Right lobe of liver (tissue), 6 donors: ENCODE data around the gene GATA2. TPM values are rescaled to one million over a fixed set of nuclear protein-coding genes. Genes with fewer than 3 reads are reported as not detected.

Experiments used
- ATAC-seq, 4 donors: fragments of 200-7000 bp; cut with Tn5 transposase; one replicate each; pipeline ENCODE4 v1.9.1; 2020; ENCODE audit warnings: mild to moderate bottlenecking in 4 of 4, moderate library complexity in 4 of 4
- DNase-seq, 3 donors: peaks; one replicate each; pipeline ENCODE4 v3.0.0-alpha.2; 2020
- H3K27ac ChIP-seq, 3 donors: fragments of 200-600 bp; one replicate each; pipeline ENCODE4 v1.8.0; 2022
- H3K27me3 ChIP-seq, 2 donors: fragments of 200-600 bp; one replicate each; pipeline ENCODE4 v1.8.0; 2022
- H3K36me3 ChIP-seq, 4 donors: fragments of 200-600 bp; sonication (generic) in 1 of 4; one replicate each; pipeline versions ENCODE4 v1.5.1 to v1.8.0; 2017 to 2022; ENCODE audit warnings: control low read depth in 1 of 4
- H3K4me1 ChIP-seq, 4 donors: fragments of 200-600 bp; sonication (generic) in 1 of 4; one replicate each; pipeline versions ENCODE4 v1.5.1 to v1.8.0; 2017 to 2022; ENCODE audit warnings: control low read depth in 1 of 4
- H3K4me3 ChIP-seq, 3 donors: fragments of 200-600 bp; one replicate each; pipeline ENCODE4 v1.8.0; 2022
- H3K9me3 ChIP-seq, 4 donors: fragments of 200-600 bp; sonication (generic) in 1 of 4; one replicate each; pipeline versions ENCODE4 v1.5.1 to v1.8.0; 2017 to 2022; ENCODE audit warnings: control low read depth in 1 of 4
- CTCF ChIP-seq, 4 donors: fragments of 200-600 bp in 3 of 4; fragments of 450-650 bp in 1 of 4; IDR thresholded peaks; one replicate each; pipeline versions ENCODE4 v1.5.1 to v1.8.0; 2016 to 2022; ENCODE audit warnings: antibody characterized with exemption in 4 of 4, mild to moderate bottlenecking in 2 of 4
- POLR2A ChIP-seq: fragments of 450-650 bp; IDR thresholded peaks from one replicate; pipeline ENCODE4 v1.6.1; 2017; ENCODE audit warnings: antibody characterized with exemption, mild to moderate bottlenecking
- WGBS: methylation state at CpG from one replicate; pipeline ENCODE4 v1.1.6; 2018; ENCODE audit warnings: low coverage, low lambda C conversion rate; ENCODE audit not compliant: insufficient coverage; ENCODE audit errors: missing lambda C conversion rate; 5-methylcytosine and 5-hydroxymethylcytosine counted together
- intact Hi-C, 2 donors: fragments of 100-400 bp; cut with DNase I; formaldehyde crosslinking; loops; one replicate each; pipeline versions ENCODE4 v1.11.2 to v1.14.1; 2022
- long read RNA-seq: library from polyadenylated mRNA; unstranded; transcript quantifications from one replicate; pipeline ENCODE4 v2.0.0, GENCODE V29; 2019
- total RNA-seq, 6 experiments: library from RNA; depleted of rRNA in 2 of 6; stranded (reverse); fragments of >200 nt in 2 of 6; fragmentation: NEBNext Ultra II Directional in 3 of 6; extraction: Animal tissue kit (Norgen Biotek cat#: 25700) in 3 of 6; gene quantifications; one replicate each; pipeline versions ENCODE4 v1.1.0 to v1.2.4, GENCODE V29; 2016 to 2023
- donor health status: DM: no; HTN: yes; CAD: no.
- donor health status: DM: no; HTN: no; CAD: no.
- donor health status: DM: no; HTN: no; CAD: no.
- donor health status: DM: no; HTN: yes; CAD: no.
- donor health status: DM: no; HTN: yes; CAD: no.

Gene GATA2
- 1 to 10 TPM in 2 of 6 experiments, under 1 TPM in 4; 0.60 to 1.3 (median 0.76) TPM for total RNA-seq
- long read RNA-seq: 0 reads

DNA sequence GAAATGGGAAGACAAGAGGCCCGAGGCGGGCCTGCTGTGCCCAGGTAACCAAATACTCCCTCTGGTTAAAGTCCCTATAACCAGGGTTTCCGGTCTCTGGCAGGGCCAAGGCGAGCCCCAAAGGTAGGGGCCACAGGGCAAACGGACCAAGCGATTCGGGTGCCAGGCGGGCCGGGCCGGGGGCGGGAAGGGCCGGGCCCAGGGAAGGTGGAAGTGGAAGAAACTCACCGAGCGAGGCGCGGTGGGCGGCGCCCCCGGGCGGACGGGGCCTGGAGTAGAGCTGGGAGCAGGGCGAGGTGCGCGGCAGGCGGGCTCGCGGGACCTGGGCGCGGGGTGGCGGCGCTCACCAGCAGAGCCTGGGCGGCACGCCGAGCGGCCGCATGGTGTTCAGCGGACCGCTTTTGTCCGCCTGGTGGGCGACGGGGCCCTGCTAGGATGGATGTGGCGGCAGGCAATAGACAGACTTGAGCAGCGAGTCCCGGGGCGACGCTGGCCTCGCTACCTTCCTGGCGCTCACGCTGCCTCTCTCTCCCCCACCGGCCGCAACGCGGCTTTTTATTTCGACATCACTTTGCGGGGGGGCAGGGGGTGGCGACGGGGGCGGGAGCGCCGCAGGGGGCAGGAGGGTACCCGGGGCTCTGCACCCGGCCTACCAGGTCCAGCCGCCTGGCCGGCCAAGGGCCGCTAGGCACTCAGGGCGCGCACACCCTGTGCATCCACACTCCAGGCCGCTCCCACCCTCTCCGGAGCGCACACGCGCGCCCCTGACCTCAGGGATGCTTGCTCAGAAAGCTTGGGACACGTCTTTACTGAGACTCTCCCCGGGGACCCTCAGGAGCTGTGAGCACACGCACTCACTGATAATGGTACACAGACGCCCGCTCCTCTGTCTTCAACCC, at the start of gene GATA2:
Gene GATA2 (minus strand): TSS at position 531 of the 899 bp plus-strand sequence. CDS start 6,170 bp downstream, outside the sequence.
- peaks cover 25 to 67% of the 10 kb centered on the region in 2 donors for H3K27me3 ChIP-seq
- intact Hi-C loops: loop anchor here in 1 of 2 donors (10.0 kb wide), 1 partner anchor 418 kb away; no protein-coding TSS in a partner anchor

GRCh38 chr3:128541246-128541645, 48.2 kb upstream of the GATA2 start:
- no peaks in the 10 kb centered on the region for H3K27me3 ChIP-seq
- no peaks in the 10 kb centered on the region for H3K36me3 ChIP-seq
- intact Hi-C loops: no loop called here
- no peak for ATAC-seq
- H3K4me3 ChIP-seq: no peak overlapping the region
- DNase-seq: no peak
- TF ChIP-seq CTCF (IDR thresholded peaks at IDR 0.05) (no peak), POLR2A (no peak)
- no peak overlapping the region for H3K27ac ChIP-seq
- no peaks in the 10 kb centered on the region for H3K4me1 ChIP-seq
- 57% methylated on average over 2 of the region's 2 CpGs for WGBS
- H3K9me3 ChIP-seq: no peaks in the 10 kb centered on the region

More for the DNA sequence above, at the start of gene GATA2:
- peaks cover 2 to 50% (median 7%) of the 10 kb centered on the region in 4 donors for H3K4me1 ChIP-seq
- no peaks in the 10 kb centered on the region for H3K9me3 ChIP-seq
- no peak within 1 kb of the TSS for H3K4me3 ChIP-seq
- peak in 1 of 3 donors; percentile 38 for DNase-seq
- no peak for ATAC-seq
- TF ChIP-seq POLR2A: no peak
- TF ChIP-seq CTCF (IDR thresholded peaks at IDR 0.05): no peak
- WGBS: 9% methylated on average over 25 of the region's 78 CpGs
- no peak within 1 kb of the TSS for H3K27ac ChIP-seq
- no peaks in the 10 kb centered on the region for H3K36me3 ChIP-seq

GRCh38 chr3:128539376-128539775, 46.4 kb upstream of the GATA2 start:
- intact Hi-C loops: no loop called here
- 73% methylated on average over 3 of the region's 3 CpGs for WGBS
- H3K27ac ChIP-seq: no peak overlapping the region
- TF ChIP-seq POLR2A: no peak
- TF ChIP-seq CTCF (IDR thresholded peaks at IDR 0.05): no peak
- no peaks in the 10 kb centered on the region for H3K9me3 ChIP-seq
- ATAC-seq (no peak), DNase-seq (no peak)
- no peaks in the 10 kb centered on the region for H3K27me3 ChIP-seq
- H3K4me1 ChIP-seq: no peaks in the 10 kb centered on the region
- no peaks in the 10 kb centered on the region for H3K36me3 ChIP-seq
- H3K4me3 ChIP-seq: no peak overlapping the region

DNA sequence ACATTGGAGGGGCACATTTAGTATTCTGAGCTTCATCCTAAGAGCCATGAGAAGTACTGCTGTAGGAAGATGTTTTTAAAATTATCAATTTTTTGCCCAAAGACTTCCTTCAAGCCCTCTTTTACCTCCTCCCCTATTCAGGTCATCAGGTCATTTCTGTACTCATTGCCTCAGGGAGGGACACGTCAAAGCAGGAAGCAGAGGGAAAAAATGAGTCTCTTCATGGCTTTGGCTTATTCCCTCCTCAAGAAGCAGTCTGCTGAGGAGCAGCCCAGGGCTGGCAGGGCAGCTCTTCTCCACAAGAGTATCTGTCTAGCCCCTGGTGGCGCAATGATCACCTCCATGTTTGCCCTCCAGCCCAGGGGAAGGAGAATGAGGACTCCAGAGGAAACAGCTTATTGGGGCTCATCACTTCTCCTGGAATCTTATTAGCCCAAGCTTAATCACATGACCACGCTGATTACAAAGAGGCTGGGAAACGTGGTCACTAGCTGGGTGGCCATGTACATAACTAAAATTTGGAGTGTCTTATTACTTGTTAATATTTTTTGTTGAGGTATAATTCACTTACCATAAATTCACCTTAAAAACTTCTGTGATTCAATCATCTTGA, 44.2 kb upstream of the GATA2 start:
- H3K4me3 ChIP-seq: no peak overlapping the region
- no peaks in the 10 kb centered on the region for H3K9me3 ChIP-seq
- intact Hi-C loops: no loop called here
- no peaks in the 10 kb centered on the region for H3K4me1 ChIP-seq
- 38% methylated on average over 3 of the region's 4 CpGs for WGBS
- H3K27me3 ChIP-seq: no peaks in the 10 kb centered on the region
- DNase-seq: no peak
- ATAC-seq: no peak
- TF ChIP-seq POLR2A (no peak), CTCF (IDR thresholded peaks at IDR 0.05) (no peak)
- H3K36me3 ChIP-seq: no peaks in the 10 kb centered on the region
- no peak overlapping the region for H3K27ac ChIP-seq
